ENCODE data around the gene COPS3.

The COPS3 gene

GRCh38 chr17:17198281-17198680 lies 82.8 kb downstream of the COPS3 start:
- Histone ChIP-seq H2BK120ac (ENCODE audit: low read depth, low read length) (no peak overlapping the region), H3K4me1 (ENCODE audit: control insufficient read depth, insufficient read depth, low read depth, low read length) (peaks cover 8% of the 10 kb centered on the region), H3K14ac (ENCODE audit: low read length in 2 of 2) (no peak overlapping the region), H3K27me3 (ENCODE audit: control insufficient read depth in 1 of 2, insufficient read depth in 1 of 2, low read length in 2 of 2) (no peaks in the 10 kb centered on the region), H3K4me2 (ENCODE audit: low read length, poor library complexity, severe bottlenecking) (no peak overlapping the region), H3K18ac (ENCODE audit: low read depth in 1 of 2, low read length in 2 of 2) (no peak overlapping the region), H3K9me3 (ENCODE audit: control insufficient read depth, low read length) (no peaks in the 10 kb centered on the region), H2BK12ac (ENCODE audit: low read length in 2 of 2) (no peak overlapping the region), H2BK5ac (ENCODE audit: low read depth, low read length, poor library complexity, severe bottlenecking) (no peak overlapping the region), H4K8ac (ENCODE audit: low read length) (no peak overlapping the region), H2AFZ (ENCODE audit: low read depth, low read length) (no peak overlapping the region), H3K27ac (ENCODE audit: low read length, poor library complexity, severe bottlenecking) (no peak overlapping the region), H3K4ac (ENCODE audit: low read depth in 1 of 2, low read length in 2 of 2) (no peak overlapping the region), H3K79me1 (replicated peaks; ENCODE audit: low read length, poor library complexity, severe bottlenecking) (no peaks in the 10 kb centered on the region), H2BK15ac (ENCODE audit: low read depth, poor library complexity, severe bottlenecking) (no peak overlapping the region), H4K91ac (ENCODE audit: low read length) (no peak overlapping the region), H3K4me3 (ENCODE audit: insufficient read depth in 1 of 2, low read depth in 1 of 2, low read length in 2 of 2) (no peak overlapping the region), H3K23ac (ENCODE audit: low read length in 2 of 2) (no peak overlapping the region), H3K9ac (ENCODE audit: low read length) (no peak overlapping the region), H2AK5ac (ENCODE audit: low read length, severe bottlenecking) (no peak overlapping the region), H3K36me3 (ENCODE audit: control insufficient read depth in 1 of 2, insufficient read depth in 2 of 2, low read depth in 1 of 2, low read length in 2 of 2) (peaks cover 2 to 20% of the 10 kb centered on the region in 2 experiments)
- DNase-seq: no peak
- 100% methylated on average over 1 of the region's 1 CpG for WGBS

- no peak overlapping the region for H4K8ac ChIP-seq (ENCODE audit: low read length)
- H3K27ac ChIP-seq (ENCODE audit: low read length, poor library complexity, severe bottlenecking): no peak overlapping the region
- no peak overlapping the region for H3K4me2 ChIP-seq (ENCODE audit: low read length, poor library complexity, severe bottlenecking)
- no peak overlapping the region for H2BK12ac ChIP-seq (ENCODE audit: low read length in 2 of 2)
- H3K4me3 ChIP-seq (ENCODE audit: insufficient read depth in 1 of 2, low read depth in 1 of 2, low read length in 2 of 2): no peak overlapping the region
- DNase-seq: no peak
- H2BK15ac ChIP-seq (ENCODE audit: low read depth, poor library complexity, severe bottlenecking): no peak overlapping the region
- no peak overlapping the region for H3K14ac ChIP-seq (ENCODE audit: low read length in 2 of 2)
- H3K36me3 ChIP-seq (ENCODE audit: control insufficient read depth in 1 of 2, insufficient read depth in 2 of 2, low read depth in 1 of 2, low read length in 2 of 2): peaks cover 3 to 8% of the 10 kb centered on the region in 2 experiments
- no peak overlapping the region for H2BK120ac ChIP-seq (ENCODE audit: low read depth, low read length)
- H2AFZ ChIP-seq (ENCODE audit: low read depth, low read length): no peak overlapping the region
- H3K4me1 ChIP-seq (ENCODE audit: control insufficient read depth, insufficient read depth, low read depth, low read length): peaks cover 10% of the 10 kb centered on the region
- H4K91ac ChIP-seq (ENCODE audit: low read length): no peak overlapping the region
- no peak overlapping the region for H2BK5ac ChIP-seq (ENCODE audit: low read depth, low read length, poor library complexity, severe bottlenecking)
- H3K27me3 ChIP-seq (ENCODE audit: control insufficient read depth in 1 of 2, insufficient read depth in 1 of 2, low read length in 2 of 2): no peaks in the 10 kb centered on the region
- no peak overlapping the region for H3K18ac ChIP-seq (ENCODE audit: low read depth in 1 of 2, low read length in 2 of 2)
- H3K4ac ChIP-seq (ENCODE audit: low read depth in 1 of 2, low read length in 2 of 2): no peak overlapping the region
- H3K9ac ChIP-seq (ENCODE audit: low read length): no peak overlapping the region
- no peaks in the 10 kb centered on the region for H3K9me3 ChIP-seq (ENCODE audit: control insufficient read depth, low read length)
- H3K79me1 ChIP-seq (replicated peaks; ENCODE audit: low read length, poor library complexity, severe bottlenecking): peaks cover 2% of the 10 kb centered on the region
- no peak overlapping the region for H3K23ac ChIP-seq (ENCODE audit: low read length in 2 of 2)
- no peak overlapping the region for H2AK5ac ChIP-seq (ENCODE audit: low read length, severe bottlenecking)
These were observed 84.3 kb downstream of the COPS3 start for GRCh38 chr17:17196776-17197175.

All from mesenchymal stem cell (in vitro differentiated cells and primary cell).